H9 (cell line): ENCODE measurements around the gene APBB2. TPM values are rescaled to one million over a fixed set of nuclear protein-coding genes. Genes with fewer than 3 reads are reported as not detected.

ENCODE experiments used
- DNase-seq: peaks from one replicate; pipeline ENCODE4 v3.0.0-alpha.2; 2017
- H2AFZ ChIP-seq: one replicate; pipeline ENCODE4 v1.6.1; 2013; ENCODE audit warnings: mild to moderate bottlenecking, low read length, control low read depth, moderate library complexity
- H2AK5ac ChIP-seq: 2 replicates; pipeline ENCODE4 v1.6.1; 2013; ENCODE audit warnings: low read length, control low read depth, mixed read lengths; ENCODE audit not compliant: insufficient read length
- H2BK120ac ChIP-seq: one replicate; pipeline ENCODE4 v1.6.1; 2013; ENCODE audit warnings: low read depth, mild to moderate bottlenecking, low read length, control low read depth, inconsistent platforms; ENCODE audit not compliant: poor library complexity, severe bottlenecking
- H2BK12ac ChIP-seq: 2 replicates; pipeline ENCODE4 v1.6.1; 2013; ENCODE audit warnings: low read length, control low read depth, mixed read lengths, low read depth; ENCODE audit not compliant: insufficient read length
- H2BK15ac ChIP-seq: 2 replicates; pipeline ENCODE4 v1.6.1; 2013; ENCODE audit warnings: low read depth, low read length, control low read depth
- H2BK20ac ChIP-seq: one replicate; pipeline ENCODE4 v1.6.1; 2013; ENCODE audit warnings: low read depth, mild to moderate bottlenecking, low read length, control low read depth, inconsistent platforms; ENCODE audit not compliant: poor library complexity, severe bottlenecking
- H2BK5ac ChIP-seq: 2 replicates; pipeline ENCODE4 v1.6.1; 2013; ENCODE audit warnings: low read length, control low read depth, mixed read lengths; ENCODE audit not compliant: insufficient read length
- H3K14ac ChIP-seq: 2 replicates; pipeline ENCODE4 v1.6.1; 2013; ENCODE audit warnings: low read length, control low read depth; ENCODE audit not compliant: insufficient read depth
- H3K18ac ChIP-seq: 2 replicates; pipeline ENCODE4 v1.6.1; 2013; ENCODE audit warnings: low read depth, mild to moderate bottlenecking, mixed read lengths, low read length, control low read depth; ENCODE audit not compliant: insufficient read length
- H3K23ac ChIP-seq: 2 replicates; pipeline ENCODE4 v1.6.1; 2013; ENCODE audit warnings: low read length, control low read depth, mixed read lengths, low read depth; ENCODE audit not compliant: insufficient read length
- H3K23me2 ChIP-seq: 2 replicates; pipeline ENCODE4 v1.6.1; 2013; ENCODE audit warnings: low read depth, mild to moderate bottlenecking, mixed read lengths, low read length, control low read depth; ENCODE audit not compliant: insufficient read length, poor library complexity, severe bottlenecking
- H3K27ac ChIP-seq: 2 replicates; pipeline ENCODE4 v1.5.1; 2013; ENCODE audit warnings: low read length, control low read depth, mixed read lengths, low read depth; ENCODE audit not compliant: insufficient read length
- H3K27me3 ChIP-seq: 2 replicates; pipeline ENCODE4 v1.6.1; 2013; ENCODE audit warnings: low read length, control low read depth, inconsistent platforms; ENCODE audit not compliant: insufficient read depth
- H3K4ac ChIP-seq: 2 replicates; pipeline ENCODE4 v1.6.1; 2013; ENCODE audit warnings: low read depth, mild to moderate bottlenecking, control low read depth, inconsistent platforms, low read length, moderate library complexity
- H3K4me1 ChIP-seq: 2 replicates; pipeline ENCODE4 v1.6.1; 2013; ENCODE audit warnings: low read length, control low read depth, inconsistent platforms; ENCODE audit not compliant: insufficient read depth
- H3K4me2 ChIP-seq: 2 replicates; pipeline ENCODE4 v1.6.1; 2013; ENCODE audit warnings: low read length, control low read depth, mixed read lengths; ENCODE audit not compliant: insufficient read length, insufficient read depth
- H3K56ac ChIP-seq: 2 replicates; pipeline ENCODE4 v1.6.1; 2013; ENCODE audit warnings: low read depth, mild to moderate bottlenecking, mixed read lengths, low read length, control low read depth; ENCODE audit not compliant: insufficient read length
- H3K79me1 ChIP-seq: 2 replicates; pipeline ENCODE4 v1.6.1; 2013; ENCODE audit warnings: low read depth, mild to moderate bottlenecking, moderate library complexity, low read length, control low read depth, inconsistent platforms; ENCODE audit not compliant: insufficient read depth, poor library complexity, severe bottlenecking
- H3K79me2 ChIP-seq: 2 replicates; pipeline ENCODE4 v1.6.1; 2013; ENCODE audit warnings: low read length, control low read depth, inconsistent platforms; ENCODE audit not compliant: insufficient read depth
- H3K9ac ChIP-seq: 2 replicates; pipeline ENCODE4 v1.6.1; 2013; ENCODE audit warnings: low read length, control low read depth, mixed read lengths; ENCODE audit not compliant: insufficient read length; ENCODE audit errors: extremely low read depth
- H3K9me3 ChIP-seq: one replicate; pipeline ENCODE4 v1.6.1; 2013; ENCODE audit warnings: low read depth, low read length, inconsistent platforms; ENCODE audit not compliant: control insufficient read depth
- H3T11ph ChIP-seq: one replicate; pipeline ENCODE4 v1.6.1; 2013; ENCODE audit warnings: mild to moderate bottlenecking, low read length, control low read depth, inconsistent platforms
- H4K20me1 ChIP-seq: one replicate; pipeline ENCODE4 v1.6.1; 2013; ENCODE audit not compliant: control insufficient read depth, insufficient read length, insufficient read depth
- H4K5ac ChIP-seq: 2 replicates; pipeline ENCODE4 v1.6.1; 2013; ENCODE audit warnings: low read depth, mild to moderate bottlenecking, mixed read lengths, low read length, control low read depth; ENCODE audit not compliant: insufficient read length
- H4K8ac ChIP-seq: replicated peaks from 2 replicates; pipeline ENCODE4 v1.6.1; 2013; ENCODE audit warnings: low read length, control low read depth, mixed read lengths, low read depth; ENCODE audit not compliant: insufficient read length
- H4K91ac ChIP-seq: 2 replicates; pipeline ENCODE4 v1.6.1; 2013; ENCODE audit warnings: low read depth, mild to moderate bottlenecking, moderate library complexity, mixed read lengths, low read length, control low read depth; ENCODE audit not compliant: insufficient read length
- H3K27ac Mint-ChIP-seq, 3 experiments: 2 replicates in 2 of 3; 3 replicates in 1 of 3; pipeline ENCODE4 v1.8.0; 2020 to 2021; ENCODE audit warnings: mixed read lengths in 3 of 3, mild to moderate bottlenecking in 1 of 3, moderate library complexity in 1 of 3
- H3K27me3 Mint-ChIP-seq: 2 replicates; pipeline ENCODE4 v1.8.0; 2021; ENCODE audit warnings: low read depth, mild to moderate bottlenecking, moderate library complexity, mixed read lengths
- H3K36me3 Mint-ChIP-seq, 3 experiments: 2 replicates in 2 of 3; 3 replicates in 1 of 3; pipeline ENCODE4 v1.8.0; 2020 to 2021; ENCODE audit warnings: low read depth in 3 of 3, mixed read lengths in 3 of 3; ENCODE audit not compliant: insufficient read depth in 1 of 3
- H3K4me1 Mint-ChIP-seq, 2 experiments: 2 replicates each; pipeline ENCODE4 v1.8.0; 2020; ENCODE audit warnings: mixed read lengths in 2 of 2
- H3K4me3 Mint-ChIP-seq, 2 experiments: 2 replicates in 1 of 2; 3 replicates in 1 of 2; pipeline ENCODE4 v1.8.0; 2020 to 2021; ENCODE audit warnings: mild to moderate bottlenecking in 2 of 2, mixed read lengths in 2 of 2, moderate library complexity in 1 of 2
- H3K9me3 Mint-ChIP-seq, 2 experiments: 2 replicates in 1 of 2; 3 replicates in 1 of 2; pipeline ENCODE4 v1.8.0; 2020; ENCODE audit warnings: mild to moderate bottlenecking in 2 of 2, mixed read lengths in 2 of 2, moderate library complexity in 1 of 2
- CTCF ChIP-seq: fragments of 200-600 bp; sonication (generic); conservative IDR thresholded peaks from 3 replicates; pipeline ENCODE4 v1.8.0; 2021; ENCODE audit warnings: antibody characterized with exemption, mild to moderate bottlenecking
- WGBS: extraction: QIAGEN DNeasy Blood & Tissue Kit; methylation state at CpG from one replicate; pipeline ENCODE4 v1.1.7; 2013; ENCODE audit warnings: missing lambda C conversion rate, low lambda C conversion rate, mixed read lengths; ENCODE audit not compliant: insufficient read length; ENCODE audit errors: extremely low coverage; 5-methylcytosine and 5-hydroxymethylcytosine counted together
- total RNA-seq: library from RNA; stranded (reverse); gene quantifications from 2 replicates; pipeline ENCODE4 v1.2.1, GENCODE V29; 2021

APBB2 gene
- total RNA-seq, 1 experiment from 2014 or later: 39.6 TPM

GRCh38 chr4:40822420-40823166, 391.7 kb downstream of the APBB2 start:
- Histone ChIP-seq H3K27ac (no peak overlapping the region), H2BK5ac (no peak overlapping the region), H3K23me2 (no peaks in the 10 kb centered on the region), H3K27me3 (no peaks in the 10 kb centered on the region), H3K79me2 (no peaks in the 10 kb centered on the region), H2AFZ (no peak overlapping the region), H4K8ac (no peak overlapping the region), H3K18ac (no peak overlapping the region), H4K20me1 (no peaks in the 10 kb centered on the region), H2BK15ac (no peak overlapping the region), H3K9ac (no peak overlapping the region), H3K14ac (no peak overlapping the region), H3K4me2 (no peak overlapping the region), H3K4ac (no peak overlapping the region), H2BK20ac (no peak overlapping the region), H3K23ac (no peak overlapping the region), H3K56ac (no peak overlapping the region), H3K4me1 (no peaks in the 10 kb centered on the region), H3T11ph (no peak overlapping the region), H2AK5ac (no peak overlapping the region), H2BK12ac (no peak overlapping the region), H4K91ac (no peak overlapping the region), H2BK120ac (no peak overlapping the region), H3K9me3 (no peaks in the 10 kb centered on the region), H4K5ac (no peak overlapping the region), H3K79me1 (no peaks in the 10 kb centered on the region)
- H3K9me3 Mint-ChIP-seq: no peaks in the 10 kb centered on the region
- H3K4me1 Mint-ChIP-seq: no peaks in the 10 kb centered on the region
- peaks cover 33 to 69% (median 53%) of the 10 kb centered on the region in 3 experiments for H3K36me3 Mint-ChIP-seq
- no peak overlapping the region for H3K4me3 Mint-ChIP-seq
- no peak for TF ChIP-seq CTCF
- peak overlapping the region in 1 of 3 experiments; percentile 20; a peak in 1 of 7 replicates for H3K27ac Mint-ChIP-seq
- no CpG with 5 or more reads among the region's 8 CpGs for WGBS
- no peaks in the 10 kb centered on the region for H3K27me3 Mint-ChIP-seq
- peak; percentile 25 for DNase-seq
